ENCODE measurements around the gene ARL14. TPM values are rescaled to one million over a fixed set of nuclear protein-coding genes. Genes with fewer than 3 reads are reported as not detected.

Gene ARL14
- total and polyA plus RNA-seq, 2 donors (not counting 1 experiment from before 2014, with no cell fraction given): not detected

DNA sequence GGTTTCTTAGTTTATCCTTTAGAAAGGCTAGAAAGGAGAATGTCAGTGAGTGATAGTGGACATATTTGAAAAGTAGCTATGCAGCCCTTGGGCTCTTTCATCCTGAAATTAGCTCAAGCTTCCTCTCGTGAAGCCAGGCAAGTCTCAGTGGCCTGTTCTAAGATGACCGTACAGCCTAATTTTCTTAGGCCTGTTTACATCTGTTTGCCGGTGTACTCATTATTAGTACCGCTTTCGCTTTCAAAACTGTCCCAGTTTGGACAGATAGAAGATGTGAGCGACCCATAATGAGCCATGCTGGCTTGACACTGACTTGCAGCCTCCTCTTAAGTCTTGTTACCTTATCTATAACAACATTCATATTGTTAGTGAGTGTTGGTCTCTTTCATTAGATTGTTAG, 5.7 kb upstream of the ARL14 start:
- Histone ChIP-seq H3K79me2 (ENCODE audit: control insufficient read depth, insufficient read depth, low read length) (no peaks in the 10 kb centered on the region), H3K4me2 (ENCODE audit: extremely low read depth, insufficient read depth, low read length) (peak overlapping the region; percentile 72), H3K27ac (ENCODE audit: insufficient read depth, low read length) (no peak overlapping the region), H3K9ac (ENCODE audit: insufficient read depth, low read length) (no peak overlapping the region), H3K4me3 (replicated peaks in 1 of 4; ENCODE audit: control extremely low read depth in 1 of 4, insufficient read depth in 1 of 4, low read depth in 3 of 4, low read length in 4 of 4) (peak overlapping the region in 1 of 4 experiments; percentile 10), H3K9me3 (ENCODE audit: control insufficient read depth, insufficient read depth, low read depth, low read length) (no peaks in the 10 kb centered on the region), H3K27me3 (ENCODE audit: control insufficient read depth, insufficient read depth, low read length) (no peaks in the 10 kb centered on the region), H4K20me1 (ENCODE audit: control insufficient read depth, extremely low read depth, insufficient read depth, low read length) (no peaks in the 10 kb centered on the region), H2AFZ (ENCODE audit: low read length) (peak overlapping the region; percentile 85), H3K4me1 (ENCODE audit: control insufficient read depth, extremely low read depth, insufficient read depth, low read length) (peaks cover 2% of the 10 kb centered on the region), H3K36me3 (ENCODE audit: control insufficient read depth, insufficient read depth, low read length) (no peaks in the 10 kb centered on the region)
- TF ChIP-seq EZH2 (IDR thresholded peaks at IDR 0.05; ENCODE audit: low read length, missing control alignments): no peak
- TF ChIP-seq, protein P1, sequence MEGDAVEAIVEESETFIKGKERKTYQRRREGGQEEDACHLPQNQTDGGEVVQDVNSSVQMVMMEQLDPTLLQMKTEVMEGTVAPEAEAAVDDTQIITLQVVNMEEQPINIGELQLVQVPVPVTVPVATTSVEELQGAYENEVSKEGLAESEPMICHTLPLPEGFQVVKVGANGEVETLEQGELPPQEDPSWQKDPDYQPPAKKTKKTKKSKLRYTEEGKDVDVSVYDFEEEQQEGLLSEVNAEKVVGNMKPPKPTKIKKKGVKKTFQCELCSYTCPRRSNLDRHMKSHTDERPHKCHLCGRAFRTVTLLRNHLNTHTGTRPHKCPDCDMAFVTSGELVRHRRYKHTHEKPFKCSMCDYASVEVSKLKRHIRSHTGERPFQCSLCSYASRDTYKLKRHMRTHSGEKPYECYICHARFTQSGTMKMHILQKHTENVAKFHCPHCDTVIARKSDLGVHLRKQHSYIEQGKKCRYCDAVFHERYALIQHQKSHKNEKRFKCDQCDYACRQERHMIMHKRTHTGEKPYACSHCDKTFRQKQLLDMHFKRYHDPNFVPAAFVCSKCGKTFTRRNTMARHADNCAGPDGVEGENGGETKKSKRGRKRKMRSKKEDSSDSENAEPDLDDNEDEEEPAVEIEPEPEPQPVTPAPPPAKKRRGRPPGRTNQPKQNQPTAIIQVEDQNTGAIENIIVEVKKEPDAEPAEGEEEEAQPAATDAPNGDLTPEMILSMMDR (conservative IDR thresholded peaks at IDR 0.05 in 1 of 2, IDR thresholded peaks at IDR 0.05 in 1 of 2; ENCODE audit: low read depth in 1 of 2, low read length in 2 of 2): no peak
- DNase-seq (ENCODE audit: low read depth in 2 of 2): peak in 1 of 2 donors; percentile 47

GRCh38 chr3:160671995-160672394, 5.0 kb upstream of the ARL14 start:
- no peak overlapping the region for H3K4me2 ChIP-seq (ENCODE audit: extremely low read depth, insufficient read depth, low read length)
- peaks cover 3% of the 10 kb centered on the region for H3K4me1 ChIP-seq (ENCODE audit: control insufficient read depth, extremely low read depth, insufficient read depth, low read length)
- H2AFZ ChIP-seq (ENCODE audit: low read length): no peak overlapping the region
- no peaks in the 10 kb centered on the region for H3K36me3 ChIP-seq (ENCODE audit: control insufficient read depth, insufficient read depth, low read length)
- no peak overlapping the region for H3K4me3 ChIP-seq (replicated peaks in 1 of 4; ENCODE audit: control extremely low read depth in 1 of 4, insufficient read depth in 1 of 4, low read depth in 3 of 4, low read length in 4 of 4)
- H4K20me1 ChIP-seq (ENCODE audit: control insufficient read depth, extremely low read depth, insufficient read depth, low read length): no peaks in the 10 kb centered on the region
- H3K9ac ChIP-seq (ENCODE audit: insufficient read depth, low read length): no peak overlapping the region
- no peaks in the 10 kb centered on the region for H3K27me3 ChIP-seq (ENCODE audit: control insufficient read depth, insufficient read depth, low read length)
- TF ChIP-seq, protein P1 (conservative IDR thresholded peaks at IDR 0.05 in 1 of 2, IDR thresholded peaks at IDR 0.05 in 1 of 2; ENCODE audit: low read depth in 1 of 2, low read length in 2 of 2): no peak
- TF ChIP-seq EZH2 (IDR thresholded peaks at IDR 0.05; ENCODE audit: low read length, missing control alignments): no peak
- H3K27ac ChIP-seq (ENCODE audit: insufficient read depth, low read length): no peak overlapping the region
- H3K9me3 ChIP-seq (ENCODE audit: control insufficient read depth, insufficient read depth, low read depth, low read length): no peaks in the 10 kb centered on the region
- no peak for DNase-seq (ENCODE audit: low read depth in 2 of 2)
- H3K79me2 ChIP-seq (ENCODE audit: control insufficient read depth, insufficient read depth, low read length): no peaks in the 10 kb centered on the region

GRCh38 chr3:160673188-160673587, 3.8 kb upstream of the ARL14 start:
- H3K4me3 ChIP-seq (replicated peaks in 1 of 4; ENCODE audit: control extremely low read depth in 1 of 4, insufficient read depth in 1 of 4, low read depth in 3 of 4, low read length in 4 of 4): no peak overlapping the region
- TF ChIP-seq, protein P1 (conservative IDR thresholded peaks at IDR 0.05 in 1 of 2, IDR thresholded peaks at IDR 0.05 in 1 of 2; ENCODE audit: low read depth in 1 of 2, low read length in 2 of 2): no peak
- TF ChIP-seq EZH2 (IDR thresholded peaks at IDR 0.05; ENCODE audit: low read length, missing control alignments): no peak
- no peak overlapping the region for H3K4me2 ChIP-seq (ENCODE audit: extremely low read depth, insufficient read depth, low read length)
- no peaks in the 10 kb centered on the region for H3K36me3 ChIP-seq (ENCODE audit: control insufficient read depth, insufficient read depth, low read length)
- no peak overlapping the region for H2AFZ ChIP-seq (ENCODE audit: low read length)
- no peaks in the 10 kb centered on the region for H3K79me2 ChIP-seq (ENCODE audit: control insufficient read depth, insufficient read depth, low read length)
- no peak overlapping the region for H3K9ac ChIP-seq (ENCODE audit: insufficient read depth, low read length)
- H3K27ac ChIP-seq (ENCODE audit: insufficient read depth, low read length): no peak overlapping the region
- peaks cover 6% of the 10 kb centered on the region for H3K4me1 ChIP-seq (ENCODE audit: control insufficient read depth, extremely low read depth, insufficient read depth, low read length)
- H4K20me1 ChIP-seq (ENCODE audit: control insufficient read depth, extremely low read depth, insufficient read depth, low read length): no peaks in the 10 kb centered on the region
- H3K27me3 ChIP-seq (ENCODE audit: control insufficient read depth, insufficient read depth, low read length): no peaks in the 10 kb centered on the region
- no peak for DNase-seq (ENCODE audit: low read depth in 2 of 2)
- H3K9me3 ChIP-seq (ENCODE audit: control insufficient read depth, insufficient read depth, low read depth, low read length): no peaks in the 10 kb centered on the region
